GM06990 (cell line): ENCODE data around the gene RBM4.
"Not testable (repeated sequence)": the region's sequence is repeated elsewhere in the genome, so short reads cannot be mapped to it uniquely, and the experiment has no call there.

Experiments
- DNase-seq: peaks from one replicate; pipeline ENCODE4 v3.0.0-alpha.2; 2011; ENCODE audit not compliant: insufficient read length; ENCODE audit errors: extremely low read depth
- H3K27me3 ChIP-seq: replicated peaks from 2 replicates; pipeline ENCODE4 v1.6.0; 2011; ENCODE audit warnings: low read length; ENCODE audit not compliant: control insufficient read depth, insufficient read depth
- H3K36me3 ChIP-seq: 2 replicates; pipeline ENCODE4 v1.5.1; 2011; ENCODE audit warnings: low read length; ENCODE audit not compliant: control insufficient read depth, insufficient read depth
- H3K4me3 ChIP-seq: replicated peaks from 2 replicates; pipeline ENCODE4 v1.5.1; 2011; ENCODE audit warnings: low read depth, mild to moderate bottlenecking, control low read depth, low read length
- TF ChIP-seq, protein P1 (sequence below): IDR thresholded peaks from 2 replicates; pipeline ENCODE4 v1.5.1; 2011; ENCODE audit warnings: low read length, control low read depth, mild to moderate bottlenecking, inconsistent platforms; ENCODE audit not compliant: insufficient read depth, poor library complexity, severe bottlenecking

RBM4 gene

DNA sequence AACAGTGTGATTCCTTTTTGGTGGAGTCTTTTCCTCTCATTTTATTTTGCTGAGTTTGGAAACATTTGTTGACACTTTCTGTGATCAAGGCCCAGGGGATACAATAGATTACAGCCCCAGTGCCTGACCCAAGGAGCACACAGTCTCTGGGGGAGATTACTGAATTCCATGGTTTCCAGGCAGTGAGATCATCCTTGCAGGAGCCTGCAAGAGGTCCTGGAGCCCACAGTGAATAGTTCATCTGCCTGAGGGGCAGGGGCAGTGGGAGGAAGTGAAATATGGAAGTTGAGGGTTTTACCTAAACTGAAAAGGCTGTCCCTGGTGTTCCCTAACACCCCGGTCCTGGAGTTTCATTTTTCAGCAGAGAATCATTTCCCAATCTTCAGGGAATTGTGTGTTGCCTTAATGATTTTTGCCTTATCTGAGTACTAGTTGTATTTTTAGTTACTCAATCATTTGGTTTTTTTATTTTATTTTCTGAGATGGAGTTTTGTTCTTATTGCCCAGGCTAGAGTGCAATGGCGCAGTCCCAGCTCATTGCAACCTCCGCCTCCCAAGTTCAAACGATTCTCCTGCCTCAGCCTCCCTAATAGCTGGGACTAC is 37.8 kb upstream of the RBM4 start:
- DNase-seq: no peak
- peaks cover 24% of the 10 kb centered on the region for H3K36me3 ChIP-seq
- TF ChIP-seq, protein P1, sequence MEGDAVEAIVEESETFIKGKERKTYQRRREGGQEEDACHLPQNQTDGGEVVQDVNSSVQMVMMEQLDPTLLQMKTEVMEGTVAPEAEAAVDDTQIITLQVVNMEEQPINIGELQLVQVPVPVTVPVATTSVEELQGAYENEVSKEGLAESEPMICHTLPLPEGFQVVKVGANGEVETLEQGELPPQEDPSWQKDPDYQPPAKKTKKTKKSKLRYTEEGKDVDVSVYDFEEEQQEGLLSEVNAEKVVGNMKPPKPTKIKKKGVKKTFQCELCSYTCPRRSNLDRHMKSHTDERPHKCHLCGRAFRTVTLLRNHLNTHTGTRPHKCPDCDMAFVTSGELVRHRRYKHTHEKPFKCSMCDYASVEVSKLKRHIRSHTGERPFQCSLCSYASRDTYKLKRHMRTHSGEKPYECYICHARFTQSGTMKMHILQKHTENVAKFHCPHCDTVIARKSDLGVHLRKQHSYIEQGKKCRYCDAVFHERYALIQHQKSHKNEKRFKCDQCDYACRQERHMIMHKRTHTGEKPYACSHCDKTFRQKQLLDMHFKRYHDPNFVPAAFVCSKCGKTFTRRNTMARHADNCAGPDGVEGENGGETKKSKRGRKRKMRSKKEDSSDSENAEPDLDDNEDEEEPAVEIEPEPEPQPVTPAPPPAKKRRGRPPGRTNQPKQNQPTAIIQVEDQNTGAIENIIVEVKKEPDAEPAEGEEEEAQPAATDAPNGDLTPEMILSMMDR: no peak
- H3K4me3 ChIP-seq: no peak overlapping the region
- no peaks in the 10 kb centered on the region for H3K27me3 ChIP-seq

DNA sequence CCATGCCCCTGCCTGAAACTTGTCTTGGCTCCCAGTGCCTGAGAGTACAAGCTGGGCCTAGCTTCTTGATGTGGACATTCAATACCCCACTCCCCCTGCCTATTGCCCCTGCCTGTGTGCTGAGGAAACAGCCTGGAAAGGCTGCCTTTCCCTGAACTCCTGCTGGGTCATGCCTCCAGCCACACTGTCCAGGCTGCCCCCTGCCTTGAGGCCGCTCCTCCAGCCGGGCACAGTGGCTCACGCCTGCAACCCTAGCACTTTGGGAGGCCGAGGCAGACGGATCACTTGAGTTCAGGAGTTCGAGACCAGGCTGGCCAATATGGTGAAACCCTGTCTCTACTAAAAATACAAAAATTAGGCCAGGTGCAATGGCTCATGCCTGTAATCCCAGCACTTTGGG is 35.4 kb upstream of the RBM4 start:
- TF ChIP-seq, protein P1: no peak
- Histone ChIP-seq H3K4me3 (no peak overlapping the region), H3K27me3 (no peaks in the 10 kb centered on the region), H3K36me3 (peaks cover 28% of the 10 kb centered on the region)
- no peak for DNase-seq

DNA sequence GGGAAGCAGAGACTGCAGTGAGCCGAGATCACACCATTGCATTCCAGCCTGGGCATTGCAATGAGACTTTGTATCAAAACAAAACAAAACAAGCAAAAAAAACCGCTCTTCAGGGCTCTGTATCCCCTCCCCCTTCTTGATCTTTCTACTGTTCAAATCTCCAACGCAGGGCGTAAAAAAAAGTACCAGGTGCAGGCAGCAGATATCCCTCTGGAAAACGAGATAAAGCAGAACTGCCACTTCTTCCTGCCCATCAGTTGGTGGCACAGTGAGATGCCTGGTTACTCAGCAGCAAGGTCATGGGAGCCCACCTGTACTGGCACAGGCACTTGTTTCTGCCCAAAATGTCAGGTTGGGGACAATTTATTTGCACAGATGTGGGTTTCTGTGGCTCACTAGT is 34.3 kb upstream of the RBM4 start:
- TF ChIP-seq, protein P1: no peak
- H3K36me3 ChIP-seq: peaks cover 26% of the 10 kb centered on the region
- H3K4me3 ChIP-seq: no peak overlapping the region
- no peaks in the 10 kb centered on the region for H3K27me3 ChIP-seq
- no peak for DNase-seq

DNA sequence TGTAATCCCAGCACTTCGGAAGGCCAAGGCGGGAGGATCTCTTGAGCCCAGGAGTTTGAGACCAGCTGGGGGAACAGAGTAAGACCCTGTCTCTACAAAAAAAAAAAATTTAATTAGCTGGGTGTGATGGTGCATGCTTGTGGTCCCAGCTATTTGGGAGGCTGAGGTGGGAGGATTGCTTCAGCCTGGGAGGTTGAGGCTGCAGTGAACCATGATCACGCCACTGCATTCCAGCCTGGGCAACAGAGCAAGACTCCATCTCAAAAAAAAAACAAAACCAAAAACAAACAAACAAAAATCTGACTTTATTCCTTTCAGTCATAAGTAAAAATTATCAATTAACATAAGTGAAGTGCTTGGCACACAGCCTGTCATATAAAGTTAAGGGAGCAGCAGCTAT is 31.9 kb upstream of the RBM4 start:
- DNase-seq, H3K27me3 ChIP-seq, H3K4me3 ChIP-seq: not testable (repeated sequence)
- peaks cover 21% of the 10 kb centered on the region for H3K36me3 ChIP-seq

DNA sequence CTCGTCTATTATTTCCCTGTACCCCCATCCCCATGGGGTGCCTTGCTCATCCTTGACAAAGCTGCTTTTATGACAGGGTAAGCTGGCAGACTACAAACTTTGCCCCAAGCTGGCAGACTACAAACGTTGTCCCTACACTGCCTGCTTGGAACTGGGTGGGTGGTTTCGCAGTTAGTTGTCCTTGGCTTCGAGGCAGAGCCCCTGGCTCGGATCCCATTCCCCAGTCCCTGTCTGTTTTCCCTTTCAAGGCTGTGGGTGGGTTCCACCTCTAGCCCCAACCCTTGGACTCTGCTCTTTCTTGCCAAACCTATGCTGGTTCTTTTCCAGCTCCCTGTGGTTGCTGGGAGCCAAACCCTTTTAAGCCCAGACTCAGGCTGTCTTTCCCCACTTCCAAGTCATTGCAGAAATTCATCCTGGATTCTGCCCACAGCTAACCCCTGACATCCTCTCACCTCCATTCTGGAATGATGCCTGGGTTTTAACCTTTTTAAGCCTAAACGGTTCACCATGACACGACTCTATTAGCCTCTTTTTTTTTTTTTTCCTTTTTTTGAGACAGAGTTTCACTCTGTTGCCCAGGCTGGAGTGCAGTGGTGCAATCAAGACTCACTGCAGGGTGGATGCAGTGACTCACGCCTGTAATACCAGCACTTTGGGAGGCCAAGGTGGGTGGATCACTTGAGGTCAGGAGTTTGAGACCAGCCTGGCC is 31.2 kb upstream of the RBM4 start:
- DNase-seq: no peak
- TF ChIP-seq, protein P1: no peak
- no peaks in the 10 kb centered on the region for H3K27me3 ChIP-seq
- H3K36me3 ChIP-seq: peaks cover 21% of the 10 kb centered on the region
- H3K4me3 ChIP-seq: no peak overlapping the region

DNA sequence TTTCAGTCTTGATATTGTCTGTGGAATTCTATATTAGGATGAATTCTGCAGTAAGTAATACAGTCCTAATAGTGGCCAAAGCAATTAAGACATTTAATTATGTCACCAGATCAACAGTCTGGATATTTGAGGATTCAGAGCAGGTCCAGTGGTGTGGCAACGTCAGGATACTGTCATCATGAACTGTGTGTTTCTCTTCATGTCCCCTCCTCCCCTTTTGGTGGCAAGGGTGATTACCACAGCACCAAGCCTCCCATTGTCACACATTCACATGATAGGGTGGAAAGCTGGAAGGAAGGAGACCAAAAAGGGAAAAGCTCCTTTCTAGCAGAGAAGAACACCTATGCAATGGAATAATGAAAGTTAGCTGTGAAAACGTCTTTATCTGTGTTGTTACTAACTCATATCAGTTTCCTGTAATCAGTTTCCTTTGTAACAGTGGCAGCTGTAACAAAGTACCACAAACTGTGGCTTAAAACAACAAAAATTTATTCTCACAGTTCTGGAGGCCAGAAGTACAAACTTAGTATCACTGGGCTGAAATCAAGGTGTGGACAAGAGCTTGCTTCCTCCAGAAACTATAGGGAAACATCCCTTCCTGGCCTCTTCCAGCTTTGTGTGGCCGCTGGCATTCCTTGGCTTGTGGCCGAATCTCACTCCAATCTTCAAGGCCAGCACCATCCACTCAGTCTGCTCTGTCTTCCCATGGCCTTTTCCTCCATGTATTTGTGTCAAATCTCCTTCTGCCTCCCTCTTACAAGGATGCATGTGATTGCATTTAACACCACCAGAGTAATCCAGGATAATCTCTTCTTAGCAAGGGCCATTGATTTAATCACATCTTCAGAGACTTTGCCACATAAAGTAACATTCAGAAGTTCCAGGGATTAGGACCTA is 28.5 kb upstream of the RBM4 start:
- TF ChIP-seq, protein P1: no peak
- DNase-seq: no peak
- Histone ChIP-seq H3K27me3 (no peaks in the 10 kb centered on the region), H3K4me3 (no peak overlapping the region), H3K36me3 (peaks cover 12% of the 10 kb centered on the region)
